Astrocyte of the hippocampus (primary cell): ENCODE measurements around the gene BLID.

Experiments used
- DNase-seq: peaks from one replicate; pipeline ENCODE4 v3.0.0; 2011; ENCODE audit warnings: low read depth, low spot score

Gene BLID

DNA sequence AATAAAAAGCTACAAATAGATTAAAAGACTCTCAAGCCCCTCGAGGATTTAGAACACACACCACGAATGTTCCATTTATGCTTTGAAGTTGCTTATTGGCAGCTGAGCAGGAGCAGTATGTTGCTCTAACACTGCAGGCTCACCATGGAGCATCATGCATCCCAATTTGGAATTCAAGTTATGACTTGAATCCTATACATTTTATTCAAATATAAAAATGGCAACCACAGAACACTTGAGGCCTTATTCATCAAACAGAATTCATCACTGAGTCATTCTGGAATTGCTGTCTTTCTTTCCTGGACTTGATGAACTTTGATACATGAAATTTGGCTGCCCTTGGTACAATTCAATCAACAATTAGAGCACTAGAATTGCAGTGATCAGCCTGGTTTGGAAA lies 24.5 kb upstream of the BLID start:
- DNase-seq, result peak; percentile 74

DNA sequence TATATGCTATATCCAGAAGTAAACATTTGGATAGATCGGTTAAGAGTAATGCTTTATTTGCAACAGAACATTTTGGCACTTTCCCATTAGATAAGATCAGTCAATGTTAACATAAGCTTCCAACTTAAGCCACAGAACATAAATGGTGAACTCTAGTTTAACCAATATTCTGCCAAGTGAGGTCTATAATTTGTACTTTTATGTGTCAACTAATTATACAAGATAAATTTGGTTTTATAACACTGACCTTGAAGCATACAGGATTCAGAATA lies 23.5 kb upstream of the BLID start:
- no peak for DNase-seq

DNA sequence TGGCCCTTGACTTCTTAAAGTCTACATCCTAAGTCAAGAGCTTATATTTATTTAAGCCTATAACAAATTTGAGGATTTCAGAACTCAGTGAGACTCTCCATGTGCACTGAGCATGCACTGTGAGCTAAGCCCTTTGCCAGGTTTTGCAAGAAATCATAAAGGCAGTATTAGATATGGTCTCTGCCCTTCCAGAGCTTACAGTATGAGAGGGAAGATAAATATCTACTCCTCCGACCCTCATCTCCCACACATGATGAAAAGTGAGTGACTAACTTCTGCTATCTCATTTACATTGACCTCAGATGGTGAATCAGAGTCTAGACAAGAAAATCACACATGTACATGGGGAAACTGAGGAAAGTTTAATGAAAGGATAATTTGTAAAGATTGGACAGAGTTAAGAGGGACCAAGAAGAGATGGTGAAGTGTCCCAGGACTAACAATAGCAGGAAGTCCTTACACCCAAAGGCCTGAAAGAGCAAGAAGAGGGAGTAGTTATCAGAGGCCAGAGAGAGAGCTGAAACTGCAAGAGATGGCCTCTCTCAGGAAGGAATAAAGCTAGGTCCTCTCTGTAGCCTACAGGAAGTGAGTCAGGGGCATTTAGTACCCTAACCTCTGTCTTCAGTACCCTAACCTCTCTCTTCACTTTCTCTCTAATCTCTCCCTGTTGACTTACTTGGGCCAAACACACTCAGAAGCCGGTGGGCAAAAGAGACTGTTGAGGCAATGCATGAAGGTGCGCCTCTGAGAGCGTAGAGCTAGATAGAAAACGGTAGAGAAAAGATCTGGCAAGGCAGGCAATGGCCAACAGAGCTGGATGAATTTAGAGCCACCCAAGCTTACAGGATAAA lies 23.0 kb upstream of the BLID start:
- DNase-seq, result no peak

DNA sequence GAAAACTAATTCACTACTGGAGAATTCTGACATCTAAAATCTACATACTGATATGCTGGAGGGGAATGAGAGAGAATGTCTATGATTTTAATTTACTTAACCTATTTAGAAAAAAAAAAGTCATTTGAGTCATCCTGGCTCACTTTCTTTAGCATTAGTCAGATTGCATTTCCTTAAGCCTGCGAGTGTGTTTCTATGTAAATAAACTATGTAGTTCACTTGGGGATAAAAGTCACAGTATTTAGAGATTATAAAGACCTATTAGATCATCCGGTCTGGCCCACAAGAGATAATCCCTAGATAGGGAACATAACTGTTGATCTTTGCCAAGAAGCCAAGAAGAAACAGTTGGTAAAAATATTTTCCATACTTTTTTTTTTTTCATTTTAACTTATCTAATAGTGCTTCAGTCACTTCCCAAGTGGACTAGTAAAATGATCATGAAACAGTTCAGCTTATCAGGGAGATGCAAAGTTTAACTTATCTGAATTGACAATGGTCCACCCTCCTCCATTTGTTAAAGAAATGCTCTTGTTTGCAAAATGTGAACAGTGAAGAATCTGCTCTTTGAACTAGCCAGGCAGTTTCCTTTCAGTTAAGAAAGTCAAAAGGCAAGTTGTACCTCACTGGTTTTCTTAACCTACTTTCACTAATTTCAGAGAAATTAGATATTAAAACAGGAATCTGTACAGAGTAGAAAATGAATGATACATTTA lies 21.2 kb upstream of the BLID start:
- DNase-seq, result peak; percentile 80

DNA sequence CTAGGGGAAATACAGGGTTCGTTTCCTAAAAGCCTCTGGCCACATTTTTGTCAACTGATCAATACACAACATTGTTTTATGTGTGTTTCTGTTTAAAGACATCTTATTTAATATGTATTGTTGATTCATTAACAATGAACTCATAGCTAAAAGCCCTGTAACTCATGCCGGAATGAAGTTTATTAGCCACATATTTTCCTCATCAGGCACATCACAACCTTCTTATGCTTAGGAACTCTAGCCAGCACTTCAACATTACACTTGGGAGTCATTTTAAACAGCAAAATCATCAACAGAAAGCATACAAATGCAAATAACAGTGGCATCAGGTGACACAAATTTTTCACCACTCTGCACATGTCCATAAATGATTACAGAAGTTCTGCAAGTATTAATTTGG lies 15.1 kb upstream of the BLID start:
- DNase-seq, result no peak

DNA sequence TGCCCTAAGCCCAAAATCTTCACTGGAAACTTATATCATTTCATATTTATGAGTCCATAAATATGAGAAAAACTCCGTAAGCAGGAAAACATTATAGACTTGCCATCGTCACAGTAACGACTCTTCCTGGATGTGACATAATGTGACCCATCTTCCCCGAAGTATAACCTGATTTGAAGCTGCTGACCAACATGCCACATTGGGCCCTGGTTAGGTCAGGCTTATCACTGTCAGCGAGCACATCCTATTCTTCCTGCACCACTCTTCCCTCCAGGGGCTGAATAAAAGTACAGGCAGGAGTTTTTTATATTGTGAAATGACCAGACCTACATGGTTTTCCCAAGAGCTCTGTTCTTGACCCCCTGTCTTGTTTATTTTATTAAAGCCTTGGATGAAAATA lies 12.1 kb upstream of the BLID start:
- no peak for DNase-seq

DNA sequence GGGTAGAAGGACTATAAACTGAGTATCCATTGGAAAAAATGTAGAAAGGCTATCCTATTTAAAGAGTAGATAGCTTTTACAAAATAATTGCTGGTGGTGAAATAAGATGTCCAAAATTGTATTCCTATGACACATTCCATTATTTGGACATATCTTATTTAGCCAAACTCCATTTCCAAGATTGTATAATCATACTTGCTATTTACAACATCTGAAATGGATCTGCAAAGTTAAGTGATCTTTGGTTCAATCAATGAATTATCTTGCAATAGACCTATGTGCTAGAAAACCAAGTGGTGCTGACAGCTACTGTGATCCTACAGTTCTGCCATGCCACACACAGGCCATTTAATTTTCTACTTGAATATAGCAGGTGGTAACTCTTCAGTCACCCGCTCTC lies 11.0 kb upstream of the BLID start:
- no peak for DNase-seq

DNA sequence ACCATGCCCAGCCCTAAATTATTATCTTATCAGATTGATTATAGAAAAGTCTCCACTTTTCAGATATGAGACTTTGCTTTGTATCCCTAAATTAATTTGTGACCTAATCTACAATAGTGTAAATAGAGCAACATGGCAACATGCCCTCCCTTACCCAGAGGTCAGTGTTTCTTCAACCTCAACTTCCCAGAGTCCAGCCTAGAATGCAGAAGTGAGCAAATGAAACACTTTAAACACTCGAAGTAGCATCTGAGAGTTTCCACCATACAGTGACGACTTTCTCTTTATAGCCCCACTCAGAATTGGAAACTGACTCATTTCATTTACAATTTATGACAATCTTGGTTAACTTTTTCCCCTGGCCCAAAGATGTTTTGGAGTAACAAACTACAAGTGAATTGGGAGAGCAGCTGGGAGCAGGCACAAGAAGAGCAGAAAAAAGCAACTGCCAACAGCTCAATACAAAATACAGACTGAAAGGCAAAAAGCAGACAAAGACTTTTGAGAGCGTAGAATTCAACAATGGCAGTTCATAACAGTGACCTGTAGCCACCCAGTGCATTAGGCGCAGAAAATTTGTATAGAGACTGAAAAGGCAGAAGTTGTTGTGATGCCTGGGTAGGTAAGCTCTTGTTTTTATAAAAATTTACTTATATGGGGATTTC lies 10.1 kb upstream of the BLID start:
- no peak for DNase-seq

DNA sequence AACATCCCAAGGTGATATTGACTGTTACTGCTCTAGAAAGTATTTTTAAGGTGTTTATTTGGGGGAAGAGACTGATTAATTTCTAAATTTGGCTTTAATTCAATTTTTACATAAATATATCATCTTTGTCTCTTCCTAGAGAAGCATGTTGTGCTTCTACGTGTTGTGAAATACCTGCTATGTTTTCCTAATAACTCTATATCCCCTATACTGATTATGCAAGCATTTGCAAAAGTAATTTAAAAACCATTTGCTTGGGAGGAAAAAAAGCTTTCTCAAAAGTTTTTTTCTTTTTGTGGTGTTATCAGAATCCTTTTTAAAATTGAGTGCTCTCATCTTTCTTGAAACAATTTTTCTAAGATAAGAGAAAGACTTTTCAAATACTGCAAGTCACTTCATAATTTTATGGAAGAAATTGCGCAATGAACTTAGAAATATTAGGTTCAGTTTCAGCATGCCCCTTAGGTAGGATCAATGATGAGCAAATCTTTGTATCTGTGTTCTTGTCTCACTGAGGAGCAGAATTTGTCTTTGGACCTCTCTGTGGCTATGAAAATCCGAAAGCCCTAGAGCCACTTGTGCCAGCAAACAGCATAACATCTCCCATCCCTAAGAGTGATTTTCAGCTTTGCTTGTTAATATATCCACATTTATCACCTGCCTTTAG lies 7.4 kb upstream of the BLID start:
- DNase-seq, result no peak

DNA sequence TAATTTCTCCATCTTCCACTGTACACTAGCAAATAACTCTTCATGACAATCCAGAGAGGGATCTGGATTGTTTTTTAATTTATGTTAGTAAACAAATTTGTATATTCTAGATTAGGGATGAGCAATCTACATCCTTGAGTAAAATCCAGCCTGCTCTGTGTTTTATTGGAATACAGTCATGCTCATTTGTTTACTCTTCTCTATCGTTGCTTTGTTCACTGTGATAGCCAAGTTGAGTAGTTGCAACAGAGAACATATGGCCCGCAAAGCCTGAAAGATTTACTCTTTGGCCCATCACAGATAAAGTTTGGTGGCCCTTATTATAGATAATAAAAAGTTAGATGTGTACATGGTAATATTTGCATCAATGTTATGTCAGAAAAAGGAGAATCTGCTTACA lies 6.2 kb upstream of the BLID start:
- no peak for DNase-seq

DNA sequence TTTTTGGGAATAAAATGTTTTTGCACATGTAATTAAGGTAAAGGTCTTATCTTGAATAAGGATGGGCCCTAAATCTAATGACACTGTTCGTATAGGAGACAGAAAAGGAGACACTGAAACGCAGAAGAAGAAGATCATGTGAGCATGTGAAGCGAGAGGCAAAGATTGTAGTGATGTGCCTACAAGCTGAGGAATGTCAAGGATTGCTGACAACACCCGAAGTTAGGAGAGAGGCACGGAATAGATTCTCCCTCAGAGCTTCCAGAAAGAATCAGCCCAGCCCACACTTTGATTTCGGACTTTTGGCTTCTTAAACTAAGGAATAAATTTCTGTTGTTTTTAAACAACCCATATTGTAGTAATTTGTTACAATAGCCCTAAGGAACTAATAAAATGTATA lies 4.1 kb upstream of the BLID start:
- no peak for DNase-seq

DNA sequence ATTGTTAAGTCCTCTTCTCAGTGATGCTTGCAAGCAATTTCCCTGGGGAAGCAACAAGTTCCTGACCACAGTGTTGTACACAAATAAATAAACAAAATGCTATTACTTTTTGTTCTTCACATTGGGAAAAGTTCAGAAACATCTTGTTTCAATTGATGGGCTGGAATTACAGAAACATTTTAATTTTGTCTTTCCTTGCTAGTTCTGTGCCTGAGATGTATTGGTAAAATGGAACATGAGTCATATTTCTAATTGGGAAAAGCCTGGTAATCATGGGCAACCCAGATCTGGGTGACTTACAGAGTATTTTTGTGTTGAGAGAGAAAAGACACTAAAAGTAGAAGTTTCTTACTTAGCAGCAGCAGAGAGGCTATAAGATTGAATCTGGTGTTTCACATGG lies 576 bp upstream of the BLID start:
- DNase-seq, result no peak

DNA sequence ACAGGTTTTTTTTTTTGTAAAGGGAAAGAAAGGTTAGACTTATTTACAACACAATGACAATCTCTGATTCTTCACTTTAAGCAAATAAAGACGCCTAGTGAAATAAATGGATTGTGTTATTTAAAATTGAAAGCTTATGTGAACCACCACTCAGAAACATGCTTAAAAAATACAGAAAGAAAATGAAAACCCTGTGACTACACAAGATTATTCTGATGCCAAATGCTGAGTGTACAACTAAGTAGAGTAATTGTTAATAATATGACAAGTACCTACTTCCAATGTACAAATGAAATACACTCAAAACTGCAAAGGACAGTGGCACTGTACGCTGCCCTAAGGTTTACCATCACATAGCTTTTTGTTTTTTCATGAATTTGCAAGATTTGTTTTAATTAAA lies 1.0 kb downstream of the BLID start:
- no peak for DNase-seq

DNA sequence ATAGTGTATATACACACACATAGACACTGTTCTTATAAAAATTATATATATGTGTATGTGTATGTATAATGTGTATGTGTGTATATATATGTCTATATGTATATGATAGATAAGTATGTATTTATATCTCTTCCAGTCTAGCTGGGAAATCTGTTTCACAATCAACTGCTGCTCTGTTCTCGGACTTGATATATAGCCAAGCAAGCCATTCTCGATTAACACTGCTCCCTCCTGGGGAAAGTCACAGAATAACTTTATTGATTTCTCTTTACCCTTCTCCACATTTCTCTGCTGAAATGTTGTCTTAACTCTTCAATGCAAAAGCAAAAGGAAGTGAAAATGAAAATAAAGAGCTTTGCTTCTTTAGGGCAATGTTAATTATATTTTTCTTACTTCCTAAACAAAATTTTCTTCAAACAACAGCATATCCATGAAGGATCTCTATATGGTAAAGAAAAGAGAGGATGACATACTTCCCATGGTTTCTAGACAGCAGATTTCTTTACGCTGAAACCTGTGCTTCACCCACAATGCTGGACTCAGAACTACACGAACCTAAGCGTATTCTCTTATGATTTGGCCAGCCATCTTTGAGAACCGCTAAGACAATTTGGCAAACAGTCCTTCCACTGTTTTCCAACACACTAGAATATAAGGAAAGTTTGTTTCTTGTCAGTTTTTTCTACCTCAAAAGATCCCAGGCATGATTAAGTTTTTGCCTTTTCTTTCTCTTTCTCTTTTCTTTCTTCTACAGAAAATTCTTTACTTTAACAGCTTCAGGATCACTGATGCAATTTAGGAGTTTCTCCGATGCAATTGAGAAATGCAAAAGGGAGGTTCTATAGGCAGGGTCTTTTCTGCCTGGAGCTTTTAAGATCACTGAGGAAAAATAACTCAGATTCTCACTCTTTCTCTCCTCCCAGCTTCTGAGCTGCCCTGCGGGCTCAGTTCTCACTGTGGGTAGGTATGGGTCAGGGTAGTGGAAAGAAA lies 1.9 kb downstream of the BLID start:
- no peak for DNase-seq

DNA sequence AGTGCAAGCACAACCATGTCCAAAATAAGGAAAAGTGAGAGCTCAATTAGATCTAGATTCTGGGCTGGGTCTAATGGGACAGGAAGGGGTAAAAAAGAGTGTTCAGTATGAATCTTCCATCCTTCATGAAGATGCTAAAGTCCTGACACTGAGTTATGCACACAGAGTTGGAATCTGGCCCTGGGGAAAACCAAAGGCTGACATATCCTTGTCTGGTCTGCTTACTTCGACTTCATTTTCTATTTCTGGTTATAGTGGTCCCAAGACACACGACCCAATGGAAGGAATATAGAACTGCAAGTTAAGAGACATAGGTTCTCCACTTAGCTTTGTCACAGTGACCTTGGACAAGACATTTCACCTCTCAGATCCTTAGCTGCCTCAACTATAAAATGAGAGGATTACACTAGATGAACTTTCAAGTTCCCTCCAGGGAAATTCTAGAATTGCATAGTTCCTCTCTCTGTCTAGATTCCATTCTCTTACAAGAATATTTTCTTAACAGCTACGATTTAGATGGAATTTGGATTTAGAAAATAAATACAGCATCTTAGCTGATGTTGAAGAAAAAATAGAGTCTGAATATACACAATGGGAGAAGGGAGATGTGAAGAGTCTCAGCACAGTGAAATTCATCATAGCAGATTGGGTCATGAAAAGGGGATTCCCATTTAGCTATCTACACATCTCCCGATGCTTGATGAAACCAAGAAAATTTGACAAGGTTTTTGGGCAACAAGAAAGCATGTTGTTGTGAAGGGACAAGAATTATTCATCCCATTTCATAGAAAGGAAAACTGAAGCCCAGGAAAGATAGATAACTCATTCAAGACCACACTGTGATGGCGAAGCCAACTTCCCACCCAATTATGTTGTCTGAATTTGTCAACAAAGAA lies 3.3 kb downstream of the BLID start:
- DNase-seq, result no peak

DNA sequence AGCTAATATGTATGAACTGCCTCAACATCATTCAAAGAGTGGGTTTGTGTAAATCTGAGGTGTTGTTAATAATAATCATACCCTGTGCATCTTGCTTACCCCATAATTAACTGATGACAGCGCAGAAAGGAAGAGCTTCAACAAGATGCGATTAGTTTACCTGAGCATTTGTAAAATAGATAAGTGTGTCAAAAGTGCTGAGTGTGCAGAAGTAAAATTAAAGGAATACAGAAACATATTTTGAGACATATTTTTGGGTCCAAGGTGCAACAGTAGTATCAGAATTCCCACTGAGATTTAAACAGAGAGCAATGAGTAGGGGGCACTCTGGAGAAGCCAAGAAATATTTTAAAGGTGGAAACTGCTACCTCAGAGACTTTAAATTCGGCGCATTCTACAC lies 6.1 kb downstream of the BLID start:
- DNase-seq, result no peak

DNA sequence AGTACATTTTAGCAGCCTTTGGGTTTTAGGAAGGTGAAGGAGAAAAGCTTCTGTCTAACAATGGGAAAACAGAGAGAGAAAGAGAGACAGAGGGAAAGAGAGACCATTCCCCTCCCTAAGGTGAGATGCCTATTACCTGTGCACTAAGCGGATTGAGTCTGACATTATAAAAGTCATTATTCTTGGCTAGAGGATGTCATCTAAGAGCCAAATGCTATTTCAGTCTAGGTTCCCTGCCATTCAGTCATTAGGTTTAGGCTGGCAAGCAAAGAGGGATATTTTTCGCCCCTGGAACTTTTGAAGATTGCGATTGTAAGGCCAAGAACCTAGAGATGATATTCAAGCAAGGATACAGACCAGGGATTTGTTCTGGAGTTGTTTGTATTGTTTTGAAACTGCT lies 7.2 kb downstream of the BLID start:
- DNase-seq, result no peak

DNA sequence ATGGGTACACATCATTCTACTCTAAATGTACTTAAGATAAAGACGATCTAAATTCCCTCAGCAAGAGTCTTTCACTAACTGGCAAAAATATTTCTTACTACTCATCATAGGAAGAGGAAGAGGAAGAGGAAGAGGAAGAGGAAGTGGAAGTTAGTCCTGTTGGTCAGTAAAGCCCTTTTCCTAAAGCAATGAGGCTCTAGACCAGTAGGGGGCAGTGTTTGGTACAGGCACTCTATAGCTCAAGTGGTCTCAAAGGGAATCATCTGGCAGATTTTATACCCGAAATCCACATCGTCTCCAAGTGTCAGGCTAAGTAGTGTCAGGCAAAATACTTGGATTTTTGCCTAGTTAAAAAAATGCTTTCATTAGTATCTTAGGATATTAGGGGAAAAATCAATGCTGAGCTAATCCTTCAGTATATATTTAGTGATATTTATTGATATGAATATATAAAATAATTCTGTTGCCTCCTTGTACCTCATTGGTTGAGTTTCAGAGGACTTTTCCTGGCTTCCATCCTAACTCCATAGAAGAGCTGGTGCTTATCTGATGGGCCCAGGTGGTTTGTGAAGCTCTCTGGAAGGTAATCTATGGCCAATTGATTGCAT lies 7.7 kb downstream of the BLID start:
- peak; percentile 54 for DNase-seq

DNA sequence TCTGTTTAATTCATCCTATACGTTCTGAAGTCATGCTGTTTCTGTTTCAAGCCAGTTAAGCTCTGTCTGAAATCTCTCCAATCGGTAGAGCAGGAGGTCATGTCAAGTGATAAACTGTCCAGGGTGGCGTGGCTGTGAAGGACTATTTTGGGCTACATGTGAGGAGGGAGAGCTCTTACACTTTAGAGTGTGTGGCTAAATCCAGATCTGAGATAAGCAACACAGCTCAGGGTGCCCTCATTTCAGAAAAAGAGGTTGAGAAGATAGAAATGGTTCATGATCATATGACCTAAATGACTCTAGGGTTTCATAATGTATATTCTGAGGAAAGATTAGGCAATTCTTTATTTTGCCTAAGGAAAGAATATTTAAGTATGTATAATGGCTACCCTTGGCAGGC lies 8.4 kb downstream of the BLID start:
- no peak for DNase-seq

DNA sequence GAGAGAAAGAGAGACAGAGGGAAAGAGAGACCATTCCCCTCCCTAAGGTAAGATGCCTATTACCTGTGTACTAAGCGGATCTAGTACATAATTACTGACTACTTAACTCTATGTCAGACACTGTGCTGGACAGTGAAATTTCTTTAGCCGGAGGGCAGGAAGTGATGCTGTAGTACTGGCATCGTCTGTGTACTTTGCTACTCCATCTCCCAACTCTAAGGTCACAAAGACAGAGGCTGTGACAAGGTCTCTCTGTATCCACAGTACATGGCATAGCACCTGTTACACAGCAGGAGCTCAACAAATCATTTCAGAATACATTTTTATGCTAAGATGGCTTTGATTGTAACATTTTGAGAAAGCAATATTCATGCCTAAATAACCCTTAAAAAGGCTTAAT lies 9.0 kb downstream of the BLID start:
- DNase-seq, result no peak
